Tongue (tissue), 2 donors: ENCODE measurements around the gene GLIS1. TPM values are rescaled to one million over a fixed set of nuclear protein-coding genes. Genes with fewer than 3 reads are reported as not detected.

ENCODE experiments used
- DNase-seq: peaks from one replicate; pipeline ENCODE4 v3.0.0-alpha.2; 2015
- total RNA-seq: library from RNA; depleted of rRNA; stranded (reverse); fragments of >200 nt; gene quantifications from one replicate; pipeline ENCODE4 v1.2.3, GENCODE V29; 2014

GLIS1 gene
- total RNA-seq, 1 donor from 2014 or later, result 0.21 TPM

DNA sequence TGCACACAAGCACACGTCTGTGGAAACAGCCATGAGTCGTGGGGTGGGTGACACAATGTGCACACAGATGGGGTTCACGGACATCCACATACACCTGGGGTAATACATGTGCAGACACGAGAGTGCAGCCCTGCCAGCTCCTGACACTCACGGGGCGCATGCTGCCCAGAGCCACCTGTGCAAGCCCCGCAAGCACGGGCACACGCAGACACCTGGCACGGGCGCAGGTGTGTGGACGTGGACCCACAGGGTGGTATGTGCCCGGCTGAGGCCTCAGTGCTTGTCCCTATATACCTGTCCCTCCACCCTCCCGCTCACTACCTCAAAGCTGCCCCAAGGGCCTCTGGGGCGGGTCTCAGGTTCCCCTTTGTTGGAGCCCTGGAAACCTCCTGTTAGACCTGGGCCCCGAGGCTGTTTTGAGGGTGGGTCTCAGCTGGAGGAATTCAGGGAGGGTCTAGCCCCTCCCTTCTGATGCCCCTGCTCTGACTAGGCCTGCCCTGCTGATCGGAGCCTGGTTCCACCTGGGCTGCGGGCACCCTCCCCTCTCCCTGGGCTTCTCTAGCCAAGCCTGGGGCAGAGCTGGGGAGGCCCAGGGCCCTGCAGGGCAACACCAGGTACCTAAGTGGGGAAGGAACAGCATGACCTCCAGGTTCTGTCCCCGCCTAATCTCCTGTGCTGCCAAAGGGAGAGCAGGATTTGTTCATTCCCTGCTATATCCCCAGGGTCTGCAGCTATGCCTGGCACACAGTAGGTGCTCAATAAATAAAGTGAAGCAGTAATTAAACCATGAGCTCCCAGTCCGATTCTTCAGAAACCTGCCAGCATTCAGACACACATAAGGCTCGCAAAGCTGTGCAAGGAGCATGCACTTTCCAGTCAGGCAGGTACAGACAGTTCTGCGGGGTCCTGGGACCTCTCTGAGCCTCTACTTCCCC, 230.6 kb downstream of the GLIS1 start:
- no peak for DNase-seq

DNA sequence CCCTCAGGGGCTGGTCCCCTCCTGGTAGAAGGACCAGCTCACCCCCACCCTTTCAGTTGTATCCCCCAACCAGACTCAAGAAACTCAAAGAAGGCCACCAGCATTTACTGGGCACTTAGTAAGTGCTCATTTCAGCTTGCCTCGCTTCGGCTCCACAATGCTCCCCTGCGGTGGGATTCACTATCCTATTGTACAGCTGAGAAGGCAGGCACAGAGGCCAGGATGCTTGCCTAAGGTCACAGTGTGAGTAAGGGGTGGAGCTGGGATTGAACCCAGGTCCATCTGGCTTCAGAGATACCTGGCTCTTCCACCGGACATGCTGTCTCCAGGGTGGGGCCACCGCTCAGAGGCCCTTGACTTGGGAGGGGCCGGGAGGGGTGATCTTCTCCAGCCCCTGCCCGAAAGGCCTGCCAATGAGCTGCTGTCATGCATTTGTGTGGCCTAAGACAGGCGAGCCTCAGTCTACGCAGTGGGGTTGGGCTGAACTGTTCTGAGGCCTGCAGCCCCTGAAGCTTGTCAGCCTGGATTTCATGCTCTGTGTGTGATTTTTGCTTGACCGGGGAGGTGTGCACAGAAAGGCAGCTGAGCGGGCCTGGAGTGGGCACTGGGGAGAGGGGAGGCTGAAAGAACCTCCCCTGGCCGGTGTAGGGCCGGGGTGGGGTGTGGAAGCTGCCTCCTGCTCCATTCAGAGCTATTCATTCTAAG, 231.7 kb downstream of the GLIS1 start:
- DNase-seq, result no peak

DNA sequence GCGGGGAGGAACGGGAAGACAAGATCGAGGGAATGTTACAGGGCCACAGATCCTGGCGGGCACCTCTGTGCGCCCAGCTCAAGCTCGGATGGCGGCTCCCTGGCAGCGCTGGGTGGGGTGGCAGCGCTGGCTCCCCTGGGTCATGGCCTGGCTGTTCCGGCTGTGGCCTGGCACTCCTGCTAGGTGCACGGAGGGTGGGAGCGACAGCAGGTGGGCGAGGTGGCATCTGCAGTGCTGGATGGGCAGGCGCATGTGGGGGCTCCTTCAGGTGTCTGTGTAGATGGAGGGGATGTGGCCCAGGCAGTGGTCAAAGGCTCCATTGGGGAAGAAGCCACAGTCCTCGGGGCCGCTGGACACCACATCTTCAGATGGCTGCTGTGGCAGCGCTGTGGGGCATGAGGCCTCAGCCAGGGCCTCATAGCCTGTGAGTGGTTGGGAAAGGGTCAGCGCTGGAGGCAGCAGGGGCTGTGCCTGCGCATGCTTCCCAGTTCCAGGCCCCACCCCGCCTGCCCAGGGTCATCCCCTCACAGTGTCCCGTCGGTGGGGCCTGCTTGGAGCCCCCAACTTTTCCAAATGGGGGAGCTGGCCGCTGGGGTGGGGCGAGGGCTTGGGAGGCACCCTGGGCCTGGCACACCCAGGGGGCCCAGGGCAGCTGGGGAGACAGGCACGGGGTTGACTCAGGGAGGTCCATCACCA, 232.5 kb downstream of the GLIS1 start:
- DNase-seq, result no peak

DNA sequence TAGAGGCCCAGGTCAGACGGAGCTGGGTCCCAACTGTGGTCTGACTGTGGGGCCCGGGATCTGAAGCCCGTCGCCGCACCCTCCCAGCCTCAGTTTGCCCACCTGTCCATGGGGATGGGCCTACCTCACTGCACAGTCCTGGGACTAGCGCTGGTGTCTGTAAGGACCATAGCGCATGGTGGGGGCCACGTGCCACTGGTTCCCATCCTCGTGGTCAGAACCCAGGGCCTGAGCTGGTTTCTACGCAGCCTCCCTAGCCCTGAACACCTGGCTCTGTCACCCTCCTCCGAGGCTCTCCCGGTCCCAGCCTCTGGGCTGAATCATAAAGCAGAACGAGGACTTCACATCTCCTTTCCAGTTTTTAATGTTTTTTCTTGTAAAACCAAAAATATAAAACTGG, 233.1 kb downstream of the GLIS1 start:
- no peak for DNase-seq

DNA sequence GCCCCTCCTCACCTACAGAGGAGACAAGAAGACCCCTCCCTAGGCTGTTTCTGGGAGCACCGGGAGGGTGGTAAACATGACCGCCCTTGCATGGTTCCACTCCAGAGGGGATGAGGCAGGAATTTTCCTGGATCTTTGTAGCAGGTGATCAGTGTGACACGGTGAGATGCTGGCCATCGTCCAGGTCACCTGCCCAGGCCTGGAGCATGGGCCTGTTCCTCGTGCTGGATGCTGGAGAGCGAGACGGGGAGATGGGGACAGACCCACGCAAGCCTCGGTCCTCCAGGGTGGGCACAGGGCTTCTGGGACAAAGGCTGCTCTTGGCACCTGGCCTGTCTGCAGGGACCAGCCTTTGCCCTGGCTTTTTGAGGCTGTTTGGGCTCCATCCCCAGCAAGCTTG, 233.6 kb downstream of the GLIS1 start:
- DNase-seq, result no peak

DNA sequence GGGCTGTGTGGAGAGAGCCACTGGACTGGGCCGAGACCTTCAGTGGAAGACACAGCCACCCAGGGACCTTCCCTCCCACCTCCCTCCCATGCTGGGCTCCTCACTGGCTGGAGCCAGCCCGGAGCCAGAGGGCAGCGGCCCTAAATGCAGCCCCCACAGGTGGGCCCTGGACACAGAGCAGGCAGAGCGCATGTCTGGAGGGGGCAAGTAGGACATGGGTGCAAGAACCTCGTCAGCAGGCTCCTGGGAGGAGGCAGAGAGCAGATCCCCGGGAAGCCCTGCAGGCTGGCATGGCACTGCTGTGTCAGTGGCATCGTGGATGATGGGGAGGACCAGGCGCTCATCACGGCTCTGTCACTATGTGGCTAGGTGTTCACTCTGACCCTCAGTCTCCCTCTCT, 234.1 kb downstream of the GLIS1 start:
- DNase-seq, result no peak

DNA sequence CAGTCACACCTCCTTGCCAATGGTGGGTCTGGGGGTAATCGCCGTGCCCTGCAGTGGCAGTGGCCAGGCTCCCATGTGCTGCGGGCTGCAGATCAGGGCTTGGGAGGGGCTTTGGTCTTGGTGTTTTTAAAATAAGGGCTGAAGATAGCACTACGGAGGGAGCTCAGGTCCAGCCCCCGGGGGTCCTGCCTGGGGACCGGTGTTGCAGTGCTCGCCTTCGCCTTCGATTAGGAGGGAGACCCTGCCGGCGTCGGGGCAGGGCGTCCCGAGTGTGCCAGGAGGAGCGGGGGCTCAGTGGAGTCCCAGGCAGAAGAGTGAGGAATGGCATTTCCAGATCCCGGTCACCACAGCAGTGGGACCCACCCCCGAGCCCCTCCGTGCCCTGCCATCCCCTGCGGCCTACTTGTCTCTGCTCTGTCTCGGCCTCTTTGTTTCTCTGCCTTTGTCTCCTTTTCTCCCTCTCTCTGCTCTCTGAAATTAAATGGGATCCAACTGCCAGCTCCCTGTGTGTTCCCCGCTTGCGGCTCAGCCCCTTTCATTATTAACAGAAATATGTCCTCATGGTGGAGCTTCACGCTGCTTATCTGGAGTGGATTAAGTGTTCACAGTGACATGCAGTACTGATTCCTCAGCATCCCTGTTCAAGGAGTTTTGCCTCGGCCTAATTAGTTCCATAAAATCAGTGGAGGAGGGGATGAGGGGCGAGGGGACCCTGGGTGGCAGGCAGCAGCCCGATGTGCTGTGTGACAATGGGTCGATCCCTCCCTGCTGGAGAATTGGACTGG, 235.3 kb downstream of the GLIS1 start:
- peak; percentile 32 for DNase-seq

DNA sequence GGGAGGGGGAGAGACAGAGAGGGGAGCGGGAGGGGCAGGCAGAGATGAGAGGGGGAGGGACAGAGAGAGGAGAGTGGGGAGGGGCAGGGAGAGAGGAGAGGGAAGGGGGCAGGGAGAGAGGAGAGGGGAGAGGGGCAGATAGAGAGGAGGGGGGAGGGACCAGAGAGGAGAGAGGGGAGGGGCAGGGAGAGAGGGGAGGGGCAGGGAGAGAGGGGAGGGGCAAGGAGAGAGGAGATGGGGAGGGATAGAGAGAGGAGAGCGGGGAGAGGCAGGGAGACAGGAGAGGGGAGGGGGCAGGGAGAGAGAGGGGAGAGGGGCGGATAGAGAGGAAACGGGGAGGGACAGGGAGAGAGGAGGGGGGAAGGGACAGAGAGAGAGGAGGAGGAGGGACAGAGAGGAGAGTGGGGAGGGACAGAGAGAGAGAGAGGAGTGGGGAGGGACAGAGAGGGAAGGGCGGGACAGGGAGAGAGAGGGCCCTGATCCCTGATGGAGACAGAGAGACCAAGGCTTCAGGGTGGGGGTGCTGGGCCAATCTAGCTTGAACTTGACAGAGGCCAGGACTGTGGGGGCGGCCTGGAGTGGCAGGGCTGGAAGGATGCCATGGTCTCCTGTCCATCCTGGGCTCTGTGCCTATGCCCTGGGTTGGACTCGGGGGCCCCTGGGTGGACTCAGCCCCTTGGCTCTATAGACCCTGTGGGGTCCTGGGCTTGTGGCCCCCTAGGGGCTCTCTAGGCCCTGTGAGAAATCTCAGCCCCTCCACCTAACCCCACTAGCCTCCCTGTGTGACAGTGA, 236.1 kb downstream of the GLIS1 start:
- no peak for DNase-seq

DNA sequence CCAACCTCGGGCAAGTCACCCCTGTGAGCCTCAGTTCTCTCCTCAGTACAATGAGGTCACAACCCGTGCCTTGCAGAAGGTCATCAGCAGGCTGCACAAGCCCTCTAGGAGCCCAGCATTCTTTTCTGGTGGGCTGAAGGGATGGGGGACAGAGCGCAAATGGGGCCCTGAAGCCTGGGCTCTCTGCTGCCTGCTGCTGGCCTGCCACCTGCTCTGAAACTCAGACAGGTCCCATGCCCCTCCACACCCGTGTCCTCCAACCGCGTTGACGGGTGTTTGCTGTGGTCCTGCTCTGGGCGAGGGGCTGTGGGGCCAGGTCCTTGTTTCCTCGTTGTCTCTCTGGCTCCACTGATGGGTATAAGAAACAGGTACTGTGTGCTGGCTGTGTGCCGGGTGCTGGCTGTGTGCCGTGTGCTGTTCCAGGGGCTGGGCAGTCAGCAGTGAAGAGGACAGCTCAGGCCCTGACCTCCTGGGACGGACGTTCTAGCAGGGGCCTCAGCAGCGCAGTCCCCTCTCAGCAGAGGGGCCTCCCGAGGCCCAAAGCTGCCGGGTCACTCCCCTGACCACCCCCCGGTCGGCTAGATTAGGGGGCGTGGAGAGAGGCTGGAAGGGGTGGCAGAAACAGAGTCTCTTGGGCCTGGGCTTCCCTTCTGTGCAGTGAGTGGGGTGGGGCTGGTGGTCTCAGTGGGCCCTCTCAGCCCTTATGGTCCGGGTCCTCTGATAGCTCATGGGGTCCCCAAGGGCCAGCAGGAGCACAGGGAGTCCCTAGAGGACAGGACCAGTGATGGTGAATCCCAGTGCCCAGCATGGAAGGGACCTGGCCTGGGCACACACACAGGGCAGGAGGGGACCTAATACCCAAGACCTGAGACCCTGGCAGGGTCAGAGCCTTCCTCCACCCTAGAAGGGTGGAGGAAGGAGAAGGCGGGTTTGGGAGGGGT, 237.6 kb downstream of the GLIS1 start:
- no peak for DNase-seq

DNA sequence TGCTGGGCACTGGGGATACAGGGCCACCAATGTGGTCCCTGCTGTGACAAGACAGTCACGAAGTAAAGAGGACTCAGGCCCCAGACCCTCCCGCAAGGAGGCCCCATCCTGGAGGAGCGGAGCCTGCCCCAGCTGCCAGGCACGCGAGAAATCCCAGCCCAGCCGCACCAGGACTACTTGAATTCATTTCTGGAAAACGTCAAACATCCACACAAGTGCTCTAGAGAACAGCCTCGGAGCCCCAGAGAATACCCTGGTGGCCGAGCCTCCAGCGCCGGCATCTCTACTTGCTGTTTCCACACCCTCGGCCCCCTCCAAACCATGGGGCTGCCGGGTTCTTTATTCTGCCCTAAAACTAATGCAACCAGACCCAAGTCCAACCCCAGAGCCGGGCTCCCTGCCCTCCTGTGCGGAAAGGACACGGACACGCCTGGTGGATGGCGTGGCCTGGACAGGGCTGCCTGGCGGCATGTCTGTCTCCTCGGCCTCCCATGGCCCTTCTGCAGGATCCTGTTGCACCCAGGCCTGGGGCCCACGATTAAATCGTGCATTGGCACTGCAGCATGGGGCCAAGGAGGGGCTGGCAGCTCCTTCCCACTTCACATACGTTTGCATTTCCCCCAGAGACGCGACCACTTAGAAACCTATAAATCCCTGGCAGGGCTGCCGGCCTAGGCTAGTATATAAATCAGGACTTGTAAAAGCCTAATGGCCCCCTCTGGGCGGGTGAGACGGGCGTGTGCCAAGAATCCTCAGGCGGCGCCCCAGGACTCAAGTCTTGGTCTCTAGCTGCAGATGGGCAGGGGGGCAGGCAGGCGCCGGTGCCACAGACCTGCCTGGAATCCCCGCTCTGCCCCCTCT, 238.5 kb downstream of the GLIS1 start:
- DNase-seq, result peak; percentile 54

DNA sequence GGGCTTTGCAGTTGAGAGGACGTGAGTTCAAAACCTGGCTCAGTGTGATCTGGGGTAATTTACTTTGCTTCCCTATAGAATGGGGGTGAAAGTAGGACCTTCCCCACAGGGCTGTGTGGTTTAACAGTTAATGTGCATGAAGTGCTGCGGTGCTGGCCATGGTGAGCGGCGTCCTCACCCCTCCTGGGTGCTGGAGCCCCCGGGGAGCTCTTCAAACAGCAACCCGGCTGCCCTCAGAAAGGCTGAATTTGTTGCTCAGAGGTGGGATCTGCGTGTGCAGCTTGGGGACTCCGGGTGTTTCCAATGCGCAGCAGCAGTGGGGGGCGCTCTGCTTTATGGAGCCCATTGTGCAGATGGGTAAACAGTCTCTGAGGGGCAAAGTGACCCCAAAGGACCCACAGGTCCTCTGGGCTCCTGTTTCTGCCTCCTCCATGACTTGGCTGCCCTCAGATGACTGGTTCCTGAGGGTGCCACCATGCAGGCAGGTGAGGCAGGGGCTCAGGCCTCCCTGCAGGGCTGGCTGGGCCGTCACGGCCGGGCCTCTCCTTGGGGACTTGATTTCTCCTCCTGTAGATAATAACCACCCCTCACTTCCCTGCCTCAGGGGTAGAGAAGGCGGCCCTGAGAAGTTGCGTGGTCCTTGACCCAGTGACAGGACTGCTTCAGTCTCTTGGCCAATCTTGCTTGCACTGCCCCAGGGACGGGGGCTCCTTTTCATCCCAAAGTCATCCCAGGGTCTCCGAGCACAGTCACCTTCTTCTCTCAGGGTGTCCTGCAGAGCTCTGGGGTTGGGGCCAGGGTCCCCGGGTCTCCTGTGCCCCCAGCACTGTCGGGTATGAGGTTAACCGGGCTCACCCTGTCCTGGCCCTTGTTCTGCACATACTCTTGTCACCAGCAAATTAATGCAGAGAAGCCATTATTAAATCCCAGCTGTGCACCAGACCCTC, 239.4 kb downstream of the GLIS1 start:
- DNase-seq, result no peak

DNA sequence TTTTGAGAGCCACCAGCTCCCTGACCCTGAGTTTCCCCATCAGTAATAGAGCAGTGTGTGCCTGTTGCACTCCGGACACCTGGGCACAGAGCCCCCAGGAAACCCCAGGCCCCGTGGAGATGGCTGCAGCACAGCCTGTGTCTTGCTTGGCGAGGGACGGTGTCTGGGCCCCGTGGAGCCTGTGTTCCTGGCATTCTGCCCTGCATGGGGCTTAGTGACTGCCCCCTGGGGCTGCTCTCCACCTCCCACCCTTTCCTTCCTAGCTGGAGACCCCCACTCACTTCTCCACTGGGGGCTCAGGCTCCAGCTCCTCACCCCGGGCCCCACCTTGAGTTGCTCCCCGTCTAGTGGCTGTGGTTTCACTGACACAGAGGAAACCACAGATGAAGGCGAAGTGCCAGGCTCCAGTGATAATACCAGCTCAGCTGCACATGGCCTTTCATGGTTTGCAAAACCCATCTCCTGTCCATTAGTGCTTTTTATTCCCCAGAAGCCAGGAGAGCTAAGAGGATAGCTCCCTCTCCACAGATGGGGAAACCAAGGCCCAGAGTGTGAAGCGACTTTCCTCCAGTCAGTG, 240.3 kb downstream of the GLIS1 start:
- DNase-seq, result no peak

DNA sequence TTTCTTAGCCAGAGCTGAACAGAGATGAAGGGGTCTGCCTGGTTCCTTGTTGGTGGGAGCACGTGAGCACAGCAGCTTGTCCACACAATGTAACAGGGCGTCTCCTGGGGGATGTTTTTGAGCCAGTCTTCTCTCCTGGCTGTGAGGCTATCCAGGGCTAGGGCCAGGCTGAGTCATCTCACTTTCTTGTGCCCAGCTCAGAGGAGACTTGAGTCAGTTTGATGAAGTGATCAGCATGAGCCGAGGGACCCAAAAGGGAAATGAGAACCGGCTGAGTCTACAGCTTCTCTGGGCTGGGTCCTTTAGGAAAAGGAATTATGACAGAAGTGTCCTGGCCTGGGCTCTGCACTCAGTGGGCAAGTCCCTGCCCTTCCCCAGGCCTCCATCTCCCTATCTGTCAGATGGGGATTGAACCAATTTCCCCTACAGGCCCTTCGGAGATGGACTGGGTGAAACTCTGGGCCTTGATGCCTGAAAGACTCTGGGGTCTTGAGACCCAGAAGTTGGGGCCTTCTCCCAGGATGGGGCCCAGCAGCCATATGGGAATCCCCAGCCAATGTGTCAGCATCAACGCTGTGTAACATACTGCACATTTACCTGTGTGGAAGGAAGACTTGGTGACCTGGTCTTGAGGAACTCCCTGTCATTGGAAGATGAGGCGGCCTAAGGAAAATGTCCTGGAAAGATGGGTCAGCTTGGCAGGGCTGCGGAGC, 243.2 kb downstream of the GLIS1 start:
- DNase-seq, result no peak

DNA sequence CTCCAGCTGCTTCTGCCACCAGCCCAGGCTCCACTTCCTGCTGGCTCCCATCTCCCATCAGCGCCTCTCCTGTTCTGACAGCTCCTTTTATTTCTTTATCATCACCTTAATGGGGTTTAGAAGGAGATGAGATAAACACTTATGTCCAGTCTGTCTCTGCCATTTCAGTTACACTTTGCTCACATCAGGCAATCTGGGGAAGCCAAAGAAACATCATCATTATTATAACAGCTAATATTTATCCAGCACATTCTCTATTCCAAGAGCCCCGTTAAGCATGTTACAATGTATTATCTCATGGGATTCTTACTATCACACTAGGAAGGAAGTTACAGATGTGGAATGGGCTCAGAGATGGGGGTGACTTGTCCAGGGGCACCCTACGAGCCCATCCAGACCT, 248.6 kb downstream of the GLIS1 start:
- no peak for DNase-seq

DNA sequence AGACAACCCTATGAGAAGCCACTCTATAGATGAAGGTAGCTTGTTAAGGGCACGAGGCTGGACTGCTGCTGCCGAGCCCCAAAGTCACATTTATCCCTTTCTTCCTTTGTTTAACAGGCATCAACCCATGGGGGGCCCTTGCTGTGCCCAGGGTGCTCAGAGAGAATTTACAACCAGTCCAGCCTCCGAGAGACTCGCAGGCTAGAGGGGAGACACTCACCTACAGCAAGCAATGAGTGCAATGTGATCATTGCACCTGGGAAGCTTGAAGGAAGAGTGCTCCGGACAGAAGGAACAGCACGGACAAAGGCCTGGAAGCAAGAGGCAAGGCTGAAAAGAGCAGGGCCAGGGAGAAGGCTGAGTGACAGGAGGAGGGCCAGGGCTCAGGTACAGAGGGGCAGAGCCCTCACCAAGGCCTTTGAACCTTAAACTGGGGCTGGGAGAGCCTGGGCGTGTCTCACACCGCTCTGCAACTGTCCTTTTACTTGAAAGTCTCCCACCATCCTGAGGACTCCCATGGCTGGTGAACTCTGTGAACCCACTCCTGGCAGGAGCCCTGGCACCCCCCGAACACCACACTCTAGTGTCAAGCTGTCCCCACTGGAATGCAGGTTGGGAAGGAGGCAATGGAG, 252.5 kb downstream of the GLIS1 start:
- DNase-seq, result no peak
